HepG2 (cell line): ENCODE results near the gene CCDC144A. TPM values are rescaled to one million over a fixed set of nuclear protein-coding genes. Genes with fewer than 3 reads are reported as not detected.
"Not testable (repeated sequence)": the region's sequence is repeated elsewhere in the genome, so short reads cannot be mapped to it uniquely, and the experiment has no call there.

Experiments
- ATAC-seq: fragments of 200-7000 bp; cut with Tn5 transposase; 3 replicates; pipeline ENCODE4 v1.9.1; 2020; ENCODE audit warnings: mild to moderate bottlenecking, moderate library complexity
- BruUV-seq: library from RNA; stranded (reverse); fragments of 400-500 nt; replicated peaks from 2 replicates; lab custom pipeline; 2021; lab: Mats Ljungman, UMichigan
- CTCF ChIA-PET: fragments of 300-600 bp; formaldehyde crosslinking; extraction: SDS; loops from one replicate; lab custom pipeline; 2021; ENCODE audit warnings: low total read pairs, inconsistent platforms, low intra/inter-chr PET ratio; lab: Yijun Ruan, JAX
- POLR2A ChIA-PET: fragments of 350-600 bp; sonication (Branson Sonifier 250); formaldehyde crosslinking; loops from one replicate; lab custom pipeline; 2020; ENCODE audit warnings: antibody characterized with exemption, inconsistent platforms; lab: Yijun Ruan, JAX
- DNase-seq: peaks from one replicate; pipeline ENCODE4 v3.0.0-alpha.2; 2015; ENCODE audit warnings: low spot score
- FAIRE-seq: peaks from 3 replicates; lab custom pipeline; 2011; peaks lifted over from hg19 to GRCh38; lab: Jason Lieb, UNC
- H2AFZ ChIP-seq: one replicate; pipeline ENCODE4 v1.6.1; 2011; ENCODE audit warnings: low read length, inconsistent platforms
- H3K27ac ChIP-seq: fragments of 300-600 bp; 3 replicates; pipeline ENCODE4 v1.8.0; 2011; ENCODE audit warnings: mixed run types, mild to moderate bottlenecking, mixed read lengths, low read length, inconsistent platforms; ENCODE audit not compliant: insufficient read depth; ENCODE audit errors: extremely low read length
- H3K27me3 ChIP-seq, 2 experiments: fragments of 200-600 bp in 1 of 2; 2 replicates in 1 of 2; 3 replicates in 1 of 2; pipeline versions ENCODE4 v1.6.0 to v1.8.0; 2011; ENCODE audit warnings: low read length in 2 of 2, mild to moderate bottlenecking in 2 of 2, moderate library complexity in 2 of 2, inconsistent platforms in 1 of 2; ENCODE audit not compliant: insufficient read depth in 2 of 2, control insufficient read depth in 1 of 2
- H3K36me3 ChIP-seq, 2 experiments: fragments of 200-600 bp in 1 of 2; replicated peaks in 1 of 2; 2 replicates in 1 of 2; 3 replicates in 1 of 2; pipeline versions ENCODE4 v1.5.1 to v1.8.0; 2011; ENCODE audit warnings: low read length in 2 of 2, inconsistent platforms in 1 of 2; ENCODE audit not compliant: insufficient read depth in 2 of 2, control insufficient read depth in 1 of 2
- H3K4me1 ChIP-seq: 2 replicates; pipeline ENCODE4 v1.5.1; 2012; ENCODE audit warnings: low read length, inconsistent platforms; ENCODE audit not compliant: insufficient read depth
- H3K4me2 ChIP-seq: 2 replicates; pipeline ENCODE4 v1.6.0; 2011; ENCODE audit warnings: low read depth, low read length, inconsistent platforms
- H3K4me3 ChIP-seq, 3 experiments: fragments of 200-600 bp in 1 of 3; sonication (generic), shearing (Covaris generic) in 1 of 3; replicated peaks in 1 of 3; 2 replicates each; pipeline ENCODE4 v1.5.1; 2011 to 2016; ENCODE audit warnings: low read length in 3 of 3, inconsistent platforms in 2 of 3, low read depth in 2 of 3, mild to moderate bottlenecking in 2 of 3, control low read depth in 1 of 3, mixed read lengths in 1 of 3; ENCODE audit not compliant: insufficient read depth in 1 of 3
- H3K79me2 ChIP-seq: one replicate; pipeline ENCODE4 v1.6.1; 2011; ENCODE audit warnings: low read length, inconsistent platforms; ENCODE audit not compliant: insufficient read depth
- H3K9ac ChIP-seq: 2 replicates; pipeline ENCODE4 v1.6.0; 2011; ENCODE audit warnings: mild to moderate bottlenecking, low read depth, low read length, inconsistent platforms; ENCODE audit not compliant: insufficient read depth
- H3K9me3 ChIP-seq: 2 replicates; pipeline ENCODE4 v1.5.1; 2012; ENCODE audit warnings: mild to moderate bottlenecking, low read length
- H4K20me1 ChIP-seq: 2 replicates; pipeline ENCODE4 v1.6.0; 2011; ENCODE audit warnings: inconsistent platforms, mild to moderate bottlenecking, low read length, moderate library complexity; ENCODE audit not compliant: insufficient read depth
- WGBS: methylation state at CpG from one replicate; pipeline ENCODE4 v1.1.6; 2017; ENCODE audit warnings: low lambda C conversion rate; 5-methylcytosine and 5-hydroxymethylcytosine counted together
- in situ Hi-C: cut with HindIII; loops from 2 replicates; pipeline ENCODE4 v1.10.0; 2017; ENCODE audit warnings: low pct_unique_long_range_greater_than_20kb; ENCODE audit not compliant: extremely low pct_ligation_motif_present
- intact Hi-C: fragments of 100-400 bp; cut with micrococcal nuclease; formaldehyde crosslinking; loops from one replicate; pipeline ENCODE4 v1.10.0; 2022; ENCODE audit not compliant: unreplicated experiment
- polyA plus RNA-seq, 8 experiments: library from polyadenylated mRNA; depleted of rRNA in 3 of 8; stranded (reverse) in 7 of 8; unstranded in 1 of 8; fragments of >200 nt; fragmentation: Illumina TruSeq in 4 of 8; extraction: Trizol in 4 of 8; gene quantifications; 2 replicates each; pipeline versions ENCODE4 v1.2.1 to v1.2.3, GENCODE V29; 2011 to 2016; ENCODE audit warnings: low read depth in 4 of 8, missing spikeins in 1 of 8, mixed read lengths in 1 of 8; ENCODE audit not compliant: insufficient read depth in 1 of 8
- small RNA-seq, 3 experiments: library from RNA; depleted of rRNA; stranded (forward); fragments of <200 nt; gene quantifications; one replicate each; pipeline ENCODE3, GENCODE V24; 2012; ENCODE audit warnings: low read depth in 2 of 3, low replicate concordance in 1 of 3; ENCODE audit not compliant: insufficient read length in 3 of 3, insufficient read depth in 2 of 3
- total RNA-seq, 5 experiments: library from RNA; depleted of rRNA; stranded (reverse); fragments of >200 nt; fragmentation: Illumina TruSeq; extraction: Trizol; gene quantifications; 2 replicates each; pipeline ENCODE4 v1.2.3, GENCODE V29; 2016; ENCODE audit warnings: low read depth in 1 of 5

The CCDC144A gene
- total and polyA plus RNA-seq, 2 of the 13 experiments (the other 11 are each of a cell fraction or from before 2014, with no cell fraction given): 0.09 TPM; not detected in 1

- POLR2A ChIA-PET, H3K27ac ChIP-seq, H3K9ac ChIP-seq, ATAC-seq, H3K4me2 ChIP-seq, H3K9me3 ChIP-seq, DNase-seq, H3K79me2 ChIP-seq, H3K27me3 ChIP-seq, in situ Hi-C loops, H4K20me1 ChIP-seq, FAIRE-seq, H2AFZ ChIP-seq, H3K36me3 ChIP-seq, BruUV-seq, H3K4me3 ChIP-seq, H3K4me1 ChIP-seq, CTCF ChIA-PET, intact Hi-C loops: not testable (repeated sequence)
- no CpG with 5 or more reads among the region's 17 CpGs for WGBS
These were observed 132.1 kb downstream of the CCDC144A start for GRCh38 chr17:16822133-16822532.

GRCh38 chr17:16823768-16824406, 133.8 kb downstream of the CCDC144A start:
- ATAC-seq, POLR2A ChIA-PET, H3K27me3 ChIP-seq, CTCF ChIA-PET, FAIRE-seq, H4K20me1 ChIP-seq, H3K27ac ChIP-seq, H3K9me3 ChIP-seq, BruUV-seq, H3K9ac ChIP-seq, DNase-seq, H3K4me2 ChIP-seq, H3K4me1 ChIP-seq, H3K79me2 ChIP-seq, intact Hi-C loops, H3K4me3 ChIP-seq, H3K36me3 ChIP-seq, H2AFZ ChIP-seq, in situ Hi-C loops: not testable (repeated sequence)
- WGBS: no CpG with 5 or more reads among the region's 5 CpGs

Small RNA genes within 50 kb of the gene (small RNA-seq; reads per million reads assigned to genes)
- 0 reads per million in 3 experiments for gene AC022596.1
- gene RNU6-405P: 0 reads per million in 3 experiments

Other genes with a start within 250 kb of the CCDC144A start
- gene LRRC75A, start 198.0 kb upstream of the CCDC144A start, total RNA-seq (2016; rRNA removed; fragmentation: Illumina TruSeq; extraction: Trizol): 0.06 TPM in 1 of 2 replicates, not detected in the other
- 0.03 and 0.18 TPM in 2 replicates for gene LRRC75A, start 198.0 kb upstream of the CCDC144A start, polyA plus RNA-seq (2011; rRNA removed)
- gene ZNF287, start 121.0 kb upstream of the CCDC144A start, total RNA-seq (2016; rRNA removed; fragmentation: Illumina TruSeq; extraction: Trizol): 0.06 TPM in 1 of 2 replicates, not detected in the other
- gene ZNF287, start 121.0 kb upstream of the CCDC144A start, polyA plus RNA-seq (2011; rRNA removed): 0.04 and 0.21 TPM in 2 replicates
- gene ZNF624, start 36.4 kb upstream of the CCDC144A start, total RNA-seq (2016; rRNA removed; fragmentation: Illumina TruSeq; extraction: Trizol): 3.5 and 4.3 TPM in 2 replicates
- gene ZNF624, start 36.4 kb upstream of the CCDC144A start, polyA plus RNA-seq (2011; rRNA removed): 0.67 and 0.75 TPM in 2 replicates